Stimulated activated CD8-positive, alpha-beta memory T cell treated with anti-CD3 and anti-CD28 coated beads, Interleukin-2, amount 100 ng/mL, for 1 hour (primary cell): ENCODE data around the gene OR2T33.
"Not testable (repeated sequence)": the region's sequence is repeated elsewhere in the genome, so short reads cannot be mapped to it uniquely, and the experiment has no call there.

Experiments
- DNase-seq, 2 donors: peaks; one replicate each; pipeline ENCODE4 v3.0.0-alpha.2; 2020; ENCODE audit warnings: low read depth in 2 of 2

The OR2T33 gene

GRCh38 chr1:248277876-248278275 is at the start of gene OR2T33:
Gene OR2T33, minus strand, starts transcription at chr1:248277976. Its CDS starts 4,162 bp downstream, at chr1:248273814.
- no peak for DNase-seq

- no peak for DNase-seq
These were observed 46.7 kb upstream of the OR2T33 start, which contains the start of gene OR2M7 for GRCh38 chr1:248324468-248324867. Gene OR2M7, minus strand, starts transcription at chr1:248324568. Its CDS starts 0 bp downstream, at chr1:248324568.

- no peak for DNase-seq
These were observed 39.0 kb upstream of the OR2T33 start for GRCh38 chr1:248316796-248317195.

- not testable (repeated sequence) for DNase-seq
These were observed 29.0 kb upstream of the OR2T33 start for GRCh38 chr1:248306740-248307139.

- DNase-seq: no peak
These were observed 28.3 kb upstream of the OR2T33 start for GRCh38 chr1:248306103-248306502.

GRCh38 chr1:248305672-248306071 is 27.9 kb upstream of the OR2T33 start:
- not testable (repeated sequence) for DNase-seq

- DNase-seq: no peak
These were observed 25.5 kb upstream of the OR2T33 start, which contains the start of gene OR2T12 for GRCh38 chr1:248303324-248303723. Gene OR2T12, minus strand, starts transcription at chr1:248303424. Its CDS starts 7,846 bp downstream, at chr1:248295578.

- no peak for DNase-seq
These were observed 10.6 kb upstream of the OR2T33 start for GRCh38 chr1:248288391-248288790.

- DNase-seq: not testable (repeated sequence)
These were observed 4.6 kb downstream of the OR2T33 start for GRCh38 chr1:248273225-248273624.

GRCh38 chr1:248268178-248268577 is 9.6 kb downstream of the OR2T33 start:
- no peak for DNase-seq

GRCh38 chr1:248259309-248259708 is 18.5 kb downstream of the OR2T33 start:
- not testable (repeated sequence) for DNase-seq

GRCh38 chr1:248243204-248243603 is 34.6 kb downstream of the OR2T33 start:
- no peak for DNase-seq

- DNase-seq: no peak
These were observed 38.3 kb downstream of the OR2T33 start for GRCh38 chr1:248239478-248239877.

- DNase-seq: no peak
These were observed 46.7 kb downstream of the OR2T33 start, which contains the start of gene OR2M4 for GRCh38 chr1:248231117-248231516. Gene OR2M4, plus strand, starts transcription at chr1:248231417. Its CDS starts 7,512 bp downstream, at chr1:248238929.

- DNase-seq: no peak
These were observed 48.3 kb downstream of the OR2T33 start for GRCh38 chr1:248229360-248229908.

GRCh38 chr1:248225537-248225936 is 52.2 kb downstream of the OR2T33 start:
- DNase-seq: no peak
